Right lobe of liver (tissue), 6 donors: Measurements from ENCODE around the gene UNC5CL. TPM values are rescaled to one million over a fixed set of nuclear protein-coding genes. Genes with fewer than 3 reads are reported as not detected.

ENCODE experiments used
- ATAC-seq, 4 donors: fragments of 200-7000 bp; cut with Tn5 transposase; one replicate each; pipeline ENCODE4 v1.9.1; 2020; ENCODE audit warnings: mild to moderate bottlenecking in 4 of 4, moderate library complexity in 4 of 4
- DNase-seq, 3 donors: peaks; one replicate each; pipeline ENCODE4 v3.0.0-alpha.2; 2020
- H3K27ac ChIP-seq, 3 donors: fragments of 200-600 bp; one replicate each; pipeline ENCODE4 v1.8.0; 2022
- H3K27me3 ChIP-seq, 2 donors: fragments of 200-600 bp; one replicate each; pipeline ENCODE4 v1.8.0; 2022
- H3K36me3 ChIP-seq, 4 donors: fragments of 200-600 bp; sonication (generic) in 1 of 4; one replicate each; pipeline versions ENCODE4 v1.5.1 to v1.8.0; 2017 to 2022; ENCODE audit warnings: control low read depth in 1 of 4
- H3K4me1 ChIP-seq, 4 donors: fragments of 200-600 bp; sonication (generic) in 1 of 4; one replicate each; pipeline versions ENCODE4 v1.5.1 to v1.8.0; 2017 to 2022; ENCODE audit warnings: control low read depth in 1 of 4
- H3K4me3 ChIP-seq, 3 donors: fragments of 200-600 bp; one replicate each; pipeline ENCODE4 v1.8.0; 2022
- H3K9me3 ChIP-seq, 4 donors: fragments of 200-600 bp; sonication (generic) in 1 of 4; one replicate each; pipeline versions ENCODE4 v1.5.1 to v1.8.0; 2017 to 2022; ENCODE audit warnings: control low read depth in 1 of 4
- POLR2A ChIP-seq: fragments of 450-650 bp; IDR thresholded peaks from one replicate; pipeline ENCODE4 v1.6.1; 2017; ENCODE audit warnings: antibody characterized with exemption, mild to moderate bottlenecking
- WGBS: methylation state at CpG from one replicate; pipeline ENCODE4 v1.1.6; 2018; ENCODE audit warnings: low coverage, low lambda C conversion rate; ENCODE audit not compliant: insufficient coverage; ENCODE audit errors: missing lambda C conversion rate; 5-methylcytosine and 5-hydroxymethylcytosine counted together
- intact Hi-C, 2 donors: fragments of 100-400 bp; cut with DNase I; formaldehyde crosslinking; loops; one replicate each; pipeline versions ENCODE4 v1.11.2 to v1.14.1; 2022
- total RNA-seq, 6 experiments: library from RNA; depleted of rRNA in 2 of 6; stranded (reverse); fragments of >200 nt in 2 of 6; fragmentation: NEBNext Ultra II Directional in 3 of 6; extraction: Animal tissue kit (Norgen Biotek cat#: 25700) in 3 of 6; gene quantifications; one replicate each; pipeline versions ENCODE4 v1.1.0 to v1.2.4, GENCODE V29; 2016 to 2023
- TF ChIP-seq, protein P1 (sequence below), 4 donors: fragments of 200-600 bp in 3 of 4; fragments of 450-650 bp in 1 of 4; IDR thresholded peaks; one replicate each; pipeline versions ENCODE4 v1.5.1 to v1.8.0; 2016 to 2022; ENCODE audit warnings: antibody characterized with exemption in 4 of 4, mild to moderate bottlenecking in 2 of 4
- donor health status: DM: no; HTN: yes; CAD: no.
- donor health status: DM: no; HTN: no; CAD: no.
- donor health status: DM: no; HTN: no; CAD: no.
- donor health status: DM: no; HTN: yes; CAD: no.
- donor health status: DM: no; HTN: yes; CAD: no.

The UNC5CL gene
- total RNA-seq, 6 experiments from 2014 or later: 5.0 to 35.7 (median 13.5) TPM

DNA sequence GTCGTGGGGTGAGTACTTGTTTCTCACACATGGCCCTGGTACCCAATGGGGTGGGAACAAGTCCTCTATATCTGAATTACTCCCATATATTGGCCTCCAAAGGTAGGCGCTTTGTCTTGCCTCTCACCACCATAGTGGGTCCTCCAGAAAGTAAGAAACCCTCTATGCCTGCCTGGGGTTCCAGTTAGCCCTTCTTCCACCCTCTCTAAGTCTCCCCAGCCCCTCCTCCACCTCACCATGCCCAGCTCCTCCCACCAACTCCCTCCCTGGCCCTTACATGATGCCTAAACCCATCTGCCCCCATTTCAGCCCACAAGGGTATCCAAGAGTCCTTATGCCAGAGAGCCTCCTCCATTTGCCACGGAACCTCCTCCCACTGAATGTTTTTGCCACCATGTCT, 4.1 kb upstream of the UNC5CL start:
- no peak overlapping the region for H3K27ac ChIP-seq
- H3K9me3 ChIP-seq: no peaks in the 10 kb centered on the region
- no peaks in the 10 kb centered on the region for H3K36me3 ChIP-seq
- ATAC-seq: no peak
- H3K4me3 ChIP-seq: no peak overlapping the region
- H3K27me3 ChIP-seq: no peaks in the 10 kb centered on the region
- no peak for TF ChIP-seq POLR2A
- TF ChIP-seq, protein P1, sequence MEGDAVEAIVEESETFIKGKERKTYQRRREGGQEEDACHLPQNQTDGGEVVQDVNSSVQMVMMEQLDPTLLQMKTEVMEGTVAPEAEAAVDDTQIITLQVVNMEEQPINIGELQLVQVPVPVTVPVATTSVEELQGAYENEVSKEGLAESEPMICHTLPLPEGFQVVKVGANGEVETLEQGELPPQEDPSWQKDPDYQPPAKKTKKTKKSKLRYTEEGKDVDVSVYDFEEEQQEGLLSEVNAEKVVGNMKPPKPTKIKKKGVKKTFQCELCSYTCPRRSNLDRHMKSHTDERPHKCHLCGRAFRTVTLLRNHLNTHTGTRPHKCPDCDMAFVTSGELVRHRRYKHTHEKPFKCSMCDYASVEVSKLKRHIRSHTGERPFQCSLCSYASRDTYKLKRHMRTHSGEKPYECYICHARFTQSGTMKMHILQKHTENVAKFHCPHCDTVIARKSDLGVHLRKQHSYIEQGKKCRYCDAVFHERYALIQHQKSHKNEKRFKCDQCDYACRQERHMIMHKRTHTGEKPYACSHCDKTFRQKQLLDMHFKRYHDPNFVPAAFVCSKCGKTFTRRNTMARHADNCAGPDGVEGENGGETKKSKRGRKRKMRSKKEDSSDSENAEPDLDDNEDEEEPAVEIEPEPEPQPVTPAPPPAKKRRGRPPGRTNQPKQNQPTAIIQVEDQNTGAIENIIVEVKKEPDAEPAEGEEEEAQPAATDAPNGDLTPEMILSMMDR (IDR thresholded peaks at IDR 0.05): no peak
- WGBS: 92% methylated on average over 3 of the region's 3 CpGs
- no peak for DNase-seq
- H3K4me1 ChIP-seq: peaks cover 0 to 57% (median 15%) of the 10 kb centered on the region in 4 donors
- intact Hi-C loops: no loop called here

DNA sequence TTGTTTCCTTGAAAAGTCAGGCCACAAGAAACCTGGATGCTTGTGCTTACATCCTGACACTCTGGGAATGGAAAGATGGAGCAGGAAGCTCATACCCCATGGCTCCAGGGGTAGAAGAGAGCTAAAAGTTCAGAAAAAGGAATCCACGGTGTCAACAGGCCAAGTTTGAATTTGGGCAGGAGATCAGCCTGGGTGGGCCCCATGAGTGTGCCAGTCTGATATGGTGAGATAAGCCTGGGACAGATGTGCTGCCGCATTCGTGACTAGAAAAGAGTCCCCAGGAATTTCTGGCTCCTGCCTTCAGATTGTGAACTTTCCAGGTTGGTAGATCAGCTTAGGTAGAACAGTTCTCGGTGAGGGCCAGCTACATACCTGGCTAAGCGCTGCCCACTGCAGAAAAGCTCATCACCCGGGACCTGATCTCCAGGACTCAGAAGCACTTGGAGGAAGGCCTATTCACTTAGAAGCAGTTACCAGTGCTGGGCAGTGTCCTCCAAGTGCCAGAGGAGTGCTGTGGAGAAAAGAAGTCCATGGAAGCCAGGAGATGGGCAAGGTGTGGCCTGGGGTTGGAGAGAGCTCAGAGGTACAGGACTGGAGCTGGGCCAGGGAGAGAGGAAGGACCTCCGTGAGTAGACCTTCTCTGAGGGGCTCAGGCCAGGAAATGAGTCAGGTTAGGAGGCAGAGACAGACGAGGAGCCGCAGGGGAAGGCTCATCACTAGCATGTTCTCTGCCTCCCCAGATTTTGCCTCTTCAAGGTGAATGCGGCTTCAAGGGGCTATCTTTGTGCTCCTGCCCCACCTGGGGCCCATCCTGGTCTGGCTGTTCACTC, 3.4 kb upstream of the UNC5CL start, which contains the start of gene TSPO2:
TSPO2 (plus strand) TSS at position 242 of the 830 bp plus-strand sequence; CDS start at position 761, 519 bp downstream.
- H3K4me1 ChIP-seq: peaks cover 0 to 64% (median 15%) of the 10 kb centered on the region in 4 donors
- TF ChIP-seq POLR2A: no peak
- TF ChIP-seq, protein P1 (IDR thresholded peaks at IDR 0.05): no peak

DNA sequence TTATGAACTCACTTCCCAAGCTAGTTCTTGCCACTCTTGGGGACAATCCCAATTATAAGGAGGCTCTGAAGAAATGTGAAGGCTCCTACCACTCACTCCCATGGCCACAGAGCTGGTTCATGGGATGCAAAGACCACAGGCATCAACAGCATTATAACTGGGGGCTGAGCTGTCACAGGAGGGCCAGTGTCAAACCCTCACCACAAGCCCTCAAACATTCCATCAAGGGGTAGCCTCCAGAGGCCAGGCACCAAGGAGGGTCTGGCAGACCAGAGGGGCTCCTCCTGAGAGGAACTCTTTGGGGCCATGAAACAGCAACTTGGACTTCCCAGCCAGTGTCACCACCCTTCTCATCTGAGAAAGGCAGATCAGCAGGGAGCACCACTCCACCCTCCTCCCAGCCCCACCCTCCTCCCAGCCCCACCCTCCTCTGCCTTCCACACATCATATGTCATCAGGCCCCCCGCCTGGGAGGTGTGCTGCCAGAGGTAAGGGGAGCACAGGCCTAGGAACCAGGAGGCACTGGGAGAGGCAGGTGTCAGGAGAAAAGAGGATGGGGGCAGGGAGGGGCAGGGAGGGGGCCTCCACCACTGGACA, 2.0 kb upstream of the UNC5CL start:
- WGBS: 83% methylated on average over 1 of the region's 1 CpG
- Histone ChIP-seq H3K9me3 (no peaks in the 10 kb centered on the region), H3K4me1 (peaks cover 0 to 64% (median 18%) of the 10 kb centered on the region in 4 donors), H3K4me3 (no peak overlapping the region), H3K36me3 (no peaks in the 10 kb centered on the region), H3K27me3 (no peaks in the 10 kb centered on the region), H3K27ac (peak overlapping the region; percentile 68 to 82 (median 69))
- TF ChIP-seq POLR2A: no peak
- TF ChIP-seq, protein P1 (IDR thresholded peaks at IDR 0.05): no peak
- intact Hi-C loops: no loop called here
- no peak for DNase-seq
- ATAC-seq: no peak

More for the DNA sequence above, 3.4 kb upstream of the UNC5CL start, which contains the start of gene TSPO2:
- no peaks in the 10 kb centered on the region for H3K36me3 ChIP-seq
- peak within 1 kb of the TSS in 2 of 3 donors; percentile 69 to 82 for H3K27ac ChIP-seq
- ATAC-seq (no peak), DNase-seq (no peak)
- intact Hi-C loops: no loop called here
- H3K27me3 ChIP-seq: no peaks in the 10 kb centered on the region
- no peaks in the 10 kb centered on the region for H3K9me3 ChIP-seq
- 96% methylated on average over 3 of the region's 10 CpGs for WGBS
- H3K4me3 ChIP-seq: no peak within 1 kb of the TSS

DNA sequence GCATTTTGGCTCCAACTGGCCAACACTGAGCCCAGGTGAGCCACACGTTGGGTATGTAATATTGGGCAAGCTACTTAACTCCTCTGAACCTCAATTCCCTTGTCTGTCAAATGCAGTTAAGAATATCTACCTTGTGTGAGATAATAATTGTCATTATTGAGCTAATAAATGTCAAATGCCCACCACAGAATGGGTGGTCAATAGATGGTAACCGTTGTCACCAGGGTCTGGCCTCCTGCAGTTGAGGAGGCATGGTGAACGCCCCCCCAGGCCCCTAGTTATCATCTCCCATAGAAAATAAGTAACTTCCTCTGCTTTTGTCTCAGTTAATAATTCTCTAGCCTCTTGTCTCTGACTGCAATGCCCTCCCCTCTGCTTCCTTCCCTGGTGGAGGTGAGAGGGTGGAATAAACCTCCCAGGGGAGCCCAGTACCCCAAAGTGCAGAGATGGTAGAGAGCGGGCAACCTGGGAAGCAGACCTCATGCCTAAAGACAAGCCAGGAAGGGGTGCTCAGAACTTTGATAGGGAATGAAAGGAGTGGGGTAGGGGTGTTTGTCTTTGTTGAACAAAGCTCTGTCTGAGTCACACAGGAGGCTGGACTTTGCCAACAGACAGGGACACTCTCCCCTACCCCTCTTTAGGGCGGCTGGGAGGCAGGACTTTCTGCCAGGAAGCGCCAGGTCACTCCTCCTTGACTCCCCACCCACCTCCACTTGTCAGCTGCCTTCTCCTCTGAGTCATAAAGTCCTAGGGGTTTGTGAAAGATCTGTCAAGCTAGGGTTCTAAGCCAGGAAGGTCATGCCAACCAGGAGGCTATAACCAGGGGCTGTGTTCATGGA, 1.3 kb upstream of the UNC5CL start:
- no peaks in the 10 kb centered on the region for H3K9me3 ChIP-seq
- intact Hi-C loops: no loop called here
- H3K4me1 ChIP-seq: peaks cover 0 to 64% (median 18%) of the 10 kb centered on the region in 4 donors
- 28% methylated on average over 4 of the region's 6 CpGs for WGBS
- DNase-seq: peak; percentile 83 to 84 (median 83)
- peak overlapping the region; percentile 68 to 82 (median 69) for H3K27ac ChIP-seq
- peak; percentile 76 to 86 (median 80) for ATAC-seq
- no peaks in the 10 kb centered on the region for H3K36me3 ChIP-seq
- TF ChIP-seq POLR2A: peak; percentile 26
- TF ChIP-seq, protein P1 (IDR thresholded peaks at IDR 0.05): no peak
- no peak overlapping the region for H3K4me3 ChIP-seq
- H3K27me3 ChIP-seq: no peaks in the 10 kb centered on the region
